ENCODE measurements around the gene PDGFA.

GRCh38 chr7:522071-522950 lies 2.7 kb upstream of the PDGFA start:
- TF ChIP-seq REST (IDR thresholded peaks at IDR 0.05; ENCODE audit: insufficient read depth in 1 of 2, low read depth in 2 of 2, low read length in 2 of 2) (no peak), POLR2AphosphoS5 (IDR thresholded peaks at IDR 0.05; ENCODE audit: low read depth, low read length) (no peak), TAF1 (IDR thresholded peaks at IDR 0.05; ENCODE audit: borderline replicate concordance, insufficient read depth, low read length) (no peak), SIN3A (IDR thresholded peaks at IDR 0.05; ENCODE audit: borderline replicate concordance, insufficient read depth, low read length) (no peak)
